K562 (cell line): ENCODE data around the gene IMMP2L. TPM values are rescaled to one million over a fixed set of nuclear protein-coding genes. Genes with fewer than 3 reads are reported as not detected.

Experiments used
- ATAC-seq: fragments of 200-7000 bp; cut with Tn5 transposase; 3 replicates; pipeline ENCODE4 v1.9.1; 2020; ENCODE audit warnings: moderate library complexity
- BruUV-seq: library from RNA; stranded (reverse); fragments of 400-500 nt; replicated peaks from 2 replicates; lab custom pipeline; 2021; lab: Mats Ljungman, UMichigan
- CTCF ChIA-PET: fragments of 300-600 bp; formaldehyde crosslinking; extraction: SDS; loops from one replicate; lab custom pipeline; 2021; ENCODE audit warnings: low intra/inter-chr PET ratio; lab: Yijun Ruan, JAX
- POLR2A ChIA-PET: fragments of 300-600, 350-650 bp; sonication (Branson Sonifier 250); formaldehyde crosslinking; extraction: SDS; loops from one replicate; lab custom pipeline; 2021; ENCODE audit warnings: antibody characterized with exemption, inconsistent platforms; lab: Yijun Ruan, JAX
- DNase-seq, 4 experiments: peaks; one replicate each; pipeline versions ENCODE4 v3.0.0 to v3.0.0-alpha.2; 2011 to 2018; ENCODE audit warnings: low spot score in 3 of 4, mixed read lengths in 3 of 4; ENCODE audit errors: extremely low read depth in 1 of 4
- FAIRE-seq: peaks from 2 replicates; lab custom pipeline; 2011; peaks lifted over from hg19 to GRCh38; lab: Jason Lieb, UNC
- H2AFZ ChIP-seq: 2 replicates; pipeline ENCODE4 v1.6.0; 2011; ENCODE audit warnings: low read depth, low read length, control low read depth, inconsistent platforms
- H3K27ac ChIP-seq: fragments of 200-600 bp; 3 replicates; pipeline ENCODE4 v1.8.0; 2011; ENCODE audit warnings: low read depth, mild to moderate bottlenecking, control low read depth, inconsistent platforms, low read length, moderate library complexity, mixed read lengths; ENCODE audit errors: extremely low read depth
- H3K27me3 ChIP-seq, 2 experiments: fragments of 300-600 bp in 1 of 2; 2 replicates in 1 of 2; 3 replicates in 1 of 2; pipeline versions ENCODE4 v1.6.0 to v1.8.0; 2011; ENCODE audit warnings: inconsistent platforms in 2 of 2, low read length in 2 of 2, mild to moderate bottlenecking in 1 of 2, mixed read lengths in 1 of 2, moderate library complexity in 1 of 2; ENCODE audit not compliant: control insufficient read depth in 2 of 2, insufficient read depth in 2 of 2
- H3K36me3 ChIP-seq: fragments of 300-600 bp; 3 replicates; pipeline ENCODE4 v1.8.0; 2011; ENCODE audit warnings: mild to moderate bottlenecking, low read length, inconsistent platforms; ENCODE audit not compliant: control insufficient read depth, insufficient read depth
- H3K4me1 ChIP-seq, 2 experiments: fragments of 200-600 bp in 1 of 2; replicated peaks in 1 of 2; 2 replicates in 1 of 2; 3 replicates in 1 of 2; pipeline versions ENCODE4 v1.5.1 to v1.8.0; 2011; ENCODE audit warnings: inconsistent platforms in 2 of 2, low read length in 2 of 2, mild to moderate bottlenecking in 1 of 2, mixed read lengths in 1 of 2, moderate library complexity in 1 of 2; ENCODE audit not compliant: control insufficient read depth in 2 of 2, insufficient read depth in 2 of 2
- H3K4me2 ChIP-seq: 2 replicates; pipeline ENCODE4 v1.6.1; 2011; ENCODE audit warnings: low read length, control low read depth, inconsistent platforms, mixed read lengths; ENCODE audit not compliant: insufficient read depth
- H3K4me3 ChIP-seq: fragments of 200-600 bp; sonication (generic), shearing (Covaris generic); 2 replicates; pipeline ENCODE4 v1.5.1; 2016; ENCODE audit warnings: control low read depth, inconsistent platforms
- H3K79me2 ChIP-seq: fragments of 200-600 bp; 3 replicates; pipeline ENCODE4 v1.8.0; 2011; ENCODE audit warnings: low read length, inconsistent platforms; ENCODE audit not compliant: control insufficient read depth, insufficient read depth
- H3K9ac ChIP-seq, 2 experiments: 2 replicates each; pipeline versions ENCODE4 v1.6.0 to v1.6.1; 2011; ENCODE audit warnings: low read depth in 2 of 2, low read length in 2 of 2, control low read depth in 1 of 2, inconsistent platforms in 1 of 2, mild to moderate bottlenecking in 1 of 2, mixed read lengths in 1 of 2; ENCODE audit not compliant: insufficient read depth in 1 of 2
- H3K9me1 ChIP-seq: one replicate; pipeline ENCODE4 v1.6.0; 2011; ENCODE audit warnings: inconsistent platforms, mild to moderate bottlenecking, low read length, moderate library complexity; ENCODE audit not compliant: control insufficient read depth, insufficient read depth
- H3K9me3 ChIP-seq: replicated peaks from 2 replicates; pipeline ENCODE4 v1.5.1; 2011; ENCODE audit warnings: low read depth, low read length, inconsistent platforms; ENCODE audit not compliant: control insufficient read depth, insufficient read depth
- H4K20me1 ChIP-seq: replicated peaks from 2 replicates; pipeline ENCODE4 v1.6.1; 2011; ENCODE audit warnings: low read length, inconsistent platforms, mixed read lengths; ENCODE audit not compliant: control insufficient read depth, insufficient read depth
- MAZ ChIP-seq, 2 experiments: fragments of 450-650 bp in 1 of 2; sonication (generic) in 1 of 2; formaldehyde crosslinking; IDR thresholded peaks in 1 of 2; conservative IDR thresholded peaks in 1 of 2; 2 replicates each; pipeline versions ENCODE4 v1.4.0 to v1.5.0; 2020; ENCODE audit warnings: mild to moderate bottlenecking in 1 of 2, missing genetic modification reagents in 1 of 2
- MTF1 ChIP-seq: fragments of 250-450 bp; sonication (Bioruptor Pico); IDR thresholded peaks from 2 replicates; pipeline ENCODE4 v1.9.0; 2021; ENCODE audit warnings: moderate library complexity, mild to moderate bottlenecking, inconsistent platforms, borderline replicate concordance
- NCOA4 ChIP-seq: fragments of 450-650 bp; IDR thresholded peaks from 2 replicates; pipeline ENCODE4 v1.6.1; 2018; ENCODE audit warnings: mild to moderate bottlenecking; ENCODE audit not compliant: partially characterized antibody
- NR1H2 ChIP-seq: sonication (generic); formaldehyde crosslinking; IDR thresholded peaks from 2 replicates; pipeline ENCODE4 v1.4.0; 2020; ENCODE audit warnings: mild to moderate bottlenecking, missing genetic modification reagents
- POLR2B ChIP-seq: fragments of 450-650 bp; IDR thresholded peaks from 2 replicates; pipeline ENCODE4 v1.6.1; 2018; ENCODE audit warnings: low read depth; ENCODE audit not compliant: partially characterized antibody
- WGBS: fragments of 100-300 bp; shearing (Covaris generic); methylation state at CpG from one replicate; pipeline ENCODE4 v1.1.6; 2016; ENCODE audit warnings: low coverage, mixed read lengths; ENCODE audit not compliant: insufficient coverage; ENCODE audit errors: missing lambda C conversion rate; 5-methylcytosine and 5-hydroxymethylcytosine counted together
- in situ Hi-C: fragments of 300-500 bp; cut with MboI; formaldehyde crosslinking; loops from 4 replicates; pipeline ENCODE4 v1.15.0; 2018; ENCODE audit warnings: inconsistent platforms, mixed read lengths
- intact Hi-C: fragments of 100-400 bp; cut with micrococcal nuclease; formaldehyde crosslinking; loops from 2 replicates; pipeline ENCODE4 v1.14.2; 2022
- polyA plus RNA-seq, 8 experiments: library from polyadenylated mRNA; depleted of rRNA in 4 of 8; stranded (reverse) in 5 of 8; unstranded in 3 of 8; fragments of >200 nt; fragmentation: Nextera tagmentation in 2 of 8; fragmentation: Illumina TruSeq in 1 of 8; extraction: Ambion mirVana in 2 of 8; extraction: Trizol in 1 of 8; gene quantifications; 2 replicates each; pipeline versions ENCODE4 v1.2.1 to v1.2.3, GENCODE V29; 2011 to 2014; ENCODE audit warnings: inconsistent platforms in 1 of 8, missing spikeins in 1 of 8
- total RNA-seq, 7 experiments: library from RNA; depleted of rRNA in 6 of 7; stranded (reverse); fragments of >200 nt in 6 of 7; fragmentation: Illumina TruSeq in 2 of 7; extraction: Trizol in 2 of 7; gene quantifications; 2 replicates each; pipeline versions ENCODE4 v1.2.1 to v1.2.3, GENCODE V29; 2011 to 2021; ENCODE audit warnings: low replicate concordance in 1 of 7
- TF ChIP-seq, protein P1 (sequence below): fragments of 250-450 bp; sonication (Bioruptor Pico); IDR thresholded peaks from 2 replicates; pipeline ENCODE4 v1.5.0; 2021
- TF ChIP-seq, protein P2 (sequence below): IDR thresholded peaks from 3 replicates; pipeline ENCODE4 v1.6.1; 2011; ENCODE audit warnings: borderline replicate concordance, mild to moderate bottlenecking; ENCODE audit not compliant: insufficient read length, insufficient read depth

Gene IMMP2L
- total and polyA plus RNA-seq, 9 of the 15 experiments (the other 6 are each of a cell fraction or from before 2014, with no cell fraction given) = 29.7 to 116 (median 53.0) TPM

DNA sequence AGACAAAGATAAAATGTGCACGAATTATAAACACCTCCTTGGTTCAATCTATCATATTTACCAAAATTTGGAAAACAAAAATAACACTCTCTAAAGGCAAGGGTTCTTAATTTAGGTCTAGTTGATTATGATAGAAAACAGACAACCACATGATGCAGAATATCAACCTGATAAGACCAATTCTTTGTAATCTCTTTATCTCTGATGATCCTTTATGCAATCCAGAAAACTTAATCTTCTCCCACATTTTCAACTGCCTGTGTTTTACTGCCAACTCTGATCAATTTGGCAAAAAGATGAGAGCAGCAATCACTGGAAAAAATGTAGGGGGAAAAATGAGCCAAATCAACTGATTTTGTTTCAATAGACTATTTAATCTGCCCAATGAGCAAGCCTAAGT, 322.9 kb downstream of the IMMP2L start (continued):
- TF ChIP-seq, protein P1, sequence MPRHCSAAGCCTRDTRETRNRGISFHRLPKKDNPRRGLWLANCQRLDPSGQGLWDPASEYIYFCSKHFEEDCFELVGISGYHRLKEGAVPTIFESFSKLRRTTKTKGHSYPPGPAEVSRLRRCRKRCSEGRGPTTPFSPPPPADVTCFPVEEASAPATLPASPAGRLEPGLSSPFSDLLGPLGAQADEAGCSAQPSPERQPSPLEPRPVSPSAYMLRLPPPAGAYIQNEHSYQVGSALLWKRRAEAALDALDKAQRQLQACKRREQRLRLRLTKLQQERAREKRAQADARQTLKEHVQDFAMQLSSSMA (CRISPR knock-in tag) = no peak
- no peak for TF ChIP-seq MAZ (CRISPR knock-in tag; conservative IDR thresholded peaks at IDR 0.05 in 1 of 2, IDR thresholded peaks at IDR 0.05 in 1 of 2)
- no peak for TF ChIP-seq MTF1
- TF ChIP-seq, all 486 proteins: peak for 0

DNA sequence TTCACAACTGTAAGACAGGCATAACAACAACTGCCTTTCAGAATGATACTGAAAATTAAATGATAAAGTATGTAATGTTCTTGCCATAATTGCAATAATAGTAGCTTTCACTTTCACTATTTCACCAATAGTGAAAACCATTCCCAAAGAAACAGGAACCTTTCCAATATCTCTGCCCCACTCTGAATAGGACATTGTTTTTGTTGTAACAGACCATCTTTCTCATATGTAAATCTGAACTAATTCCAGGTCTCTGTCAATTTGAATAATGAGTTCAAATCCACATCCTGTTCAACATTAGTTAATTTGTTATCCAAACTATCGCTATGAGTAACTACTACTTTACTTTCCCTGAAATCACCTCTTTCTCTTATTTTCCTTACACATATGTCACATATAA, 323.4 kb downstream of the IMMP2L start:
- H3K9me1 ChIP-seq = no peaks in the 10 kb centered on the region
- 0 out of 3 replicates have a peak, but pooled peaks cover 4% of the 10 kb centered on the region for H3K79me2 ChIP-seq
- H3K4me3 ChIP-seq = no peak overlapping the region
- TF ChIP-seq NR1H2 (CRISPR knock-in tag) (no peak), POLR2B (no peak), NCOA4 (no peak)
- TF ChIP-seq, protein P2, sequence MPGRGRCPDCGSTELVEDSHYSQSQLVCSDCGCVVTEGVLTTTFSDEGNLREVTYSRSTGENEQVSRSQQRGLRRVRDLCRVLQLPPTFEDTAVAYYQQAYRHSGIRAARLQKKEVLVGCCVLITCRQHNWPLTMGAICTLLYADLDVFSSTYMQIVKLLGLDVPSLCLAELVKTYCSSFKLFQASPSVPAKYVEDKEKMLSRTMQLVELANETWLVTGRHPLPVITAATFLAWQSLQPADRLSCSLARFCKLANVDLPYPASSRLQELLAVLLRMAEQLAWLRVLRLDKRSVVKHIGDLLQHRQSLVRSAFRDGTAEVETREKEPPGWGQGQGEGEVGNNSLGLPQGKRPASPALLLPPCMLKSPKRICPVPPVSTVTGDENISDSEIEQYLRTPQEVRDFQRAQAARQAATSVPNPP = no peak
- POLR2A ChIA-PET = interaction anchor here (1.6 kb wide), 1 partner anchor 15 kb away, joined by 4 read pairs; no protein-coding TSS in a partner anchor
- no TSS peak for BruUV-seq
- no peak overlapping the region for H2AFZ ChIP-seq
- intact Hi-C loops = no loop called here
- no peak for FAIRE-seq
- H3K9me3 ChIP-seq = no peaks in the 10 kb centered on the region
- H3K27ac ChIP-seq = no peak overlapping the region
- H4K20me1 ChIP-seq = no peaks in the 10 kb centered on the region
- no peak overlapping the region for H3K9ac ChIP-seq
- H3K36me3 ChIP-seq = no peaks in the 10 kb centered on the region
- no peak for DNase-seq
- no peak overlapping the region for H3K4me2 ChIP-seq
- no peaks in the 10 kb centered on the region for H3K4me1 ChIP-seq
- ATAC-seq = no peak
- no peaks in the 10 kb centered on the region for H3K27me3 ChIP-seq
- CTCF ChIA-PET = no interaction called here
- WGBS = 56% methylated on average over 1 of the region's 1 CpG
- in situ Hi-C loops = no loop called here
